Omental fat pad (tissue), 4 donors: Measurements from ENCODE around the gene RTN1. TPM values are rescaled to one million over a fixed set of nuclear protein-coding genes. Genes with fewer than 3 reads are reported as not detected.

Source experiments
- ATAC-seq: fragments of 150-250 bp; one replicate; pipeline ENCODE4 v1.9.1; 2016; ENCODE audit warnings: mild to moderate bottlenecking, moderate library complexity; ENCODE audit not compliant: low FRiP score
- DNase-seq: peaks from one replicate; pipeline ENCODE4 v3.0.0-alpha.2; 2019; ENCODE audit warnings: low spot score
- CTCF ChIP-seq, 3 donors: fragments of 450-650 bp; IDR thresholded peaks; one replicate each; pipeline ENCODE4 v1.5.1; 2016 to 2017; ENCODE audit warnings: antibody characterized with exemption in 3 of 3, mild to moderate bottlenecking in 3 of 3, moderate library complexity in 2 of 3
- total RNA-seq, 4 donors: library from RNA; depleted of rRNA; stranded (reverse); fragments of >200 nt; gene quantifications; one replicate each; pipeline ENCODE4 v1.1.0, GENCODE V29; 2016

The RTN1 gene
- total RNA-seq, 4 donors from 2014 or later: 12.0 to 50.0 (median 20.6) TPM

- no peak for DNase-seq
- no peak for ATAC-seq
- TF ChIP-seq CTCF (IDR thresholded peaks at IDR 0.05): no peak
These were observed 247.9 kb downstream of the RTN1 start for GRCh38 chr14:59622631-59623030.

- no peak for TF ChIP-seq CTCF (IDR thresholded peaks at IDR 0.05)
These were observed 251.5 kb downstream of the RTN1 start for GRCh38 chr14:59619061-59619460.

GRCh38 chr14:59601056-59601455 is 269.5 kb downstream of the RTN1 start:
- ATAC-seq (no peak), DNase-seq (no peak)
- TF ChIP-seq CTCF (IDR thresholded peaks at IDR 0.05): no peak

More at GRCh38 chr14:59619061-59619460, 251.5 kb downstream of the RTN1 start:
- DNase-seq (no peak), ATAC-seq (no peak)

GRCh38 chr14:59600211-59600945 is 270.2 kb downstream of the RTN1 start:
- ATAC-seq (no peak), DNase-seq (no peak)
- no peak for TF ChIP-seq CTCF (IDR thresholded peaks at IDR 0.05)

GRCh38 chr14:59595071-59595470 is 275.5 kb downstream of the RTN1 start:
- no peak for DNase-seq
- no peak for ATAC-seq
- no peak for TF ChIP-seq CTCF (IDR thresholded peaks at IDR 0.05)

- no peak for TF ChIP-seq CTCF (IDR thresholded peaks at IDR 0.05)
- no peak for DNase-seq
- no peak for ATAC-seq
These were observed 278.8 kb downstream of the RTN1 start for GRCh38 chr14:59591641-59592370.

- no peak for DNase-seq
- no peak for TF ChIP-seq CTCF (IDR thresholded peaks at IDR 0.05)
- ATAC-seq: no peak
These were observed 282.5 kb downstream of the RTN1 start for GRCh38 chr14:59588101-59588500.
